Heart left ventricle (tissue), 13 donors: ENCODE data around the gene APCDD1.
"Not testable (repeated sequence)": the region's sequence is repeated elsewhere in the genome, so short reads cannot be mapped to it uniquely, and the experiment has no call there.

Experiments used
- POLR2A ChIP-seq, 2 donors: fragments of 450-650 bp; IDR thresholded peaks; one replicate each; pipeline ENCODE4 v1.6.1; 2017; ENCODE audit warnings: antibody characterized with exemption in 2 of 2, mild to moderate bottlenecking in 2 of 2, moderate library complexity in 2 of 2
- TF ChIP-seq, protein P1 (sequence below), 12 donors: fragments of 200-600 bp; sonication (generic) in 4 of 12; IDR thresholded peaks; one replicate each; pipeline versions ENCODE4 v1.5.0 to v1.8.0; 2018 to 2022; ENCODE audit warnings: antibody characterized with exemption in 12 of 12, mild to moderate bottlenecking in 5 of 12
- donor health status: ischemic (EF 13 %, LVEDD 7.1; RV severe dilation, severe dysfunction).
- donor health status: DM: no; HTN: yes; CAD: no.
- donor health status: DM: no; HTN: no; CAD: no.
- donor health status: ischemic (EF 25% LVEDD 6.9; RV normal size, moderate dysfunction).
- donor health status: ischemic (EF 25% LVEDD 5.7; RV mildly dilated, moderate dysfunction).
- donor health status: ischemic (EF 35%, LVEDD 5.7; RV mildly dilated, moderate dysfunction).
- donor health status: nonischemic (EF 11% LVEDD 7.7; RV severe dilation, severe dysfunction).
- donor health status: DM: yes; HTN: yes; CAD: no.
- donor health status: PGD.
- donor health status: ischemic (EF 29% LVEDD 5.4; RV normal size, mild dysfunction).
- donor health status: nonischemic (EF 23%, LVEDD 6.1; RV moderate dilation, normal function).

GRCh38 chr18:10464161-10464648 is 9.8 kb downstream of the APCDD1 start:
- TF ChIP-seq, protein P1, sequence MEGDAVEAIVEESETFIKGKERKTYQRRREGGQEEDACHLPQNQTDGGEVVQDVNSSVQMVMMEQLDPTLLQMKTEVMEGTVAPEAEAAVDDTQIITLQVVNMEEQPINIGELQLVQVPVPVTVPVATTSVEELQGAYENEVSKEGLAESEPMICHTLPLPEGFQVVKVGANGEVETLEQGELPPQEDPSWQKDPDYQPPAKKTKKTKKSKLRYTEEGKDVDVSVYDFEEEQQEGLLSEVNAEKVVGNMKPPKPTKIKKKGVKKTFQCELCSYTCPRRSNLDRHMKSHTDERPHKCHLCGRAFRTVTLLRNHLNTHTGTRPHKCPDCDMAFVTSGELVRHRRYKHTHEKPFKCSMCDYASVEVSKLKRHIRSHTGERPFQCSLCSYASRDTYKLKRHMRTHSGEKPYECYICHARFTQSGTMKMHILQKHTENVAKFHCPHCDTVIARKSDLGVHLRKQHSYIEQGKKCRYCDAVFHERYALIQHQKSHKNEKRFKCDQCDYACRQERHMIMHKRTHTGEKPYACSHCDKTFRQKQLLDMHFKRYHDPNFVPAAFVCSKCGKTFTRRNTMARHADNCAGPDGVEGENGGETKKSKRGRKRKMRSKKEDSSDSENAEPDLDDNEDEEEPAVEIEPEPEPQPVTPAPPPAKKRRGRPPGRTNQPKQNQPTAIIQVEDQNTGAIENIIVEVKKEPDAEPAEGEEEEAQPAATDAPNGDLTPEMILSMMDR (IDR thresholded peaks at IDR 0.05): not testable (repeated sequence)
- TF ChIP-seq POLR2A (IDR thresholded peaks at IDR 0.05): not testable (repeated sequence)
